BLaER1 (cell line): ENCODE measurements around the gene CEP162.
"Not testable (repeated sequence)": the region's sequence is repeated elsewhere in the genome, so short reads cannot be mapped to it uniquely, and the experiment has no call there.

ENCODE experiments used
- H3K27ac ChIP-seq: shearing (Covaris generic); formaldehyde crosslinking; 2 replicates; pipeline ENCODE4 v1.8.1; 2022
- H3K27me3 ChIP-seq: shearing (Covaris generic); formaldehyde crosslinking; 2 replicates; pipeline ENCODE4 v1.8.1; 2022
- H3K36me3 ChIP-seq: shearing (Covaris generic); formaldehyde crosslinking; 2 replicates; pipeline ENCODE4 v1.8.1; 2022
- H3K4me1 ChIP-seq: shearing (Covaris generic); formaldehyde crosslinking; 2 replicates; pipeline ENCODE4 v1.8.1; 2022
- H3K4me2 ChIP-seq: shearing (Covaris generic); formaldehyde crosslinking; 2 replicates; pipeline ENCODE4 v1.8.1; 2022
- H3K4me3 ChIP-seq: shearing (Covaris generic); formaldehyde crosslinking; 2 replicates; pipeline ENCODE4 v1.8.1; 2022
- H3K9ac ChIP-seq: shearing (Covaris generic); formaldehyde crosslinking; 2 replicates; pipeline ENCODE4 v1.8.1; 2022
- H3K9me3 ChIP-seq: shearing (Covaris generic); formaldehyde crosslinking; 2 replicates; pipeline ENCODE4 v1.8.1; 2022
- H4K20me1 ChIP-seq: shearing (Covaris generic); formaldehyde crosslinking; 2 replicates; pipeline ENCODE4 v1.8.1; 2022
- Cebpa-rat ChIP-seq: shearing (Covaris generic); IDR thresholded peaks from 2 replicates; pipeline ENCODE4 v1.8.1; 2022

Gene CEP162

DNA sequence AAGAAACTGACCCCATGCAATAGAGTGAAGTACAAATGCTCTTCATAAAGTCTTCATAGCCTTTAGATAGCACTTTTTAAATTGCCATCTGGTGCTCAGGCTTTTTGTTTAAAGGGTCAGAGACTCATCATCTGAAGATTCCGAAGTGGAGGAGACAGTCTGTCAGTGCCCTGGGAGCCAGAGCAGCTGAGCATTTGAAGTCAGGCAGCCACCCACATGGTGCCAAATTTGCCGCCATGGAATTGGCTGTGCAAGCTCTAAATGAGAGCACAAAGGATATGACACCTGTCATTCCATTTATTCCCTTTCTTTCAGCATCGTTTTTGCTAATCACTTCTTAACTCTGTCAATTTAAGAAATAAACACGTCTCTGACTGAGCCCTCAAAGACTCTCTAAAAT lies 32.8 kb upstream of the CEP162 start:
- no peak overlapping the region for H3K9ac ChIP-seq
- no peaks in the 10 kb centered on the region for H3K27me3 ChIP-seq
- H3K4me3 ChIP-seq: no peak overlapping the region
- H3K4me2 ChIP-seq: no peak overlapping the region
- no peaks in the 10 kb centered on the region for H4K20me1 ChIP-seq
- no peak overlapping the region for H3K27ac ChIP-seq
- no peak for TF ChIP-seq Cebpa-rat
- no peaks in the 10 kb centered on the region for H3K4me1 ChIP-seq
- no peaks in the 10 kb centered on the region for H3K9me3 ChIP-seq
- no peaks in the 10 kb centered on the region for H3K36me3 ChIP-seq

DNA sequence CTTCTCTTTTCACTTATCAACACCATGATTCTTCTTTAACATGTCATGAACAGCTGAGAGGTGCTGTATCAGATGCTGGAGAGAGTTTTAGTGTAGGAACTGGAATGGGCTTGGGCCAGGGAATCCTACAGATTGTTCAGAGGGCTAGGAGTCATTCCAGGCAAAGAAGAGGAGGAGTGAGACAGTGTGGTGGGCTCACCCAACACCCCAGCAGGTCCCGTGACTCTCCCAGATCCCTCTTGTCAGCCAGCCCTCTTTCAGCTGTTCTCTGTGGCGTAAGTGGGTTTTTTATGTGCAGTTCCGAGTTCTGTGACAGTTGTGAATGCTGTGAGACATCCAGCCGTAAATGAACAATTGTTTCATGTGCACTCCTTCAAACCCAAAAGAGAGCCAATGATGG lies 31.4 kb upstream of the CEP162 start:
- Histone ChIP-seq H3K4me2 (no peak overlapping the region), H4K20me1 (no peaks in the 10 kb centered on the region), H3K9me3 (no peaks in the 10 kb centered on the region), H3K9ac (no peak overlapping the region), H3K27ac (no peak overlapping the region), H3K27me3 (no peaks in the 10 kb centered on the region), H3K4me3 (no peak overlapping the region), H3K4me1 (no peaks in the 10 kb centered on the region), H3K36me3 (no peaks in the 10 kb centered on the region)
- TF ChIP-seq Cebpa-rat: no peak

DNA sequence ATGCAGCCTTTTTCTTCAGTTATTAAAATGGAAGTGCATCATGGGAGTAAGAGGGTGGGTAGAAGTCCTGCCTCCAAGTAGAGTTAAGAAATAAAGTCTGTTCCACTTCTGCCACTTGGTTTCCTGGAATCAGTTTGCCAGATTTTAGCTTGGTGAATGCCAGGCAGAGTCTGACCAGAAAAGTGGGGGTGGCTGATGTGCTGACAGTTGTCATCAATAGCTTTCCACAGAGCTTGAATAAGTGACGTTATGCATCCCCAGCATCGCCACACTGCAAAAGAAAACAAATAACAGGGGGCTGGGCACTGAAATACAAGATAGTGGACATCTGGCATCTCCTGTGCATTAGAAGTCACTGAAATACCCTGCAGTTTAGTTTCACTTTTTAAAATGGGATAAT lies 30.8 kb upstream of the CEP162 start:
- TF ChIP-seq Cebpa-rat: no peak
- Histone ChIP-seq H4K20me1 (no peaks in the 10 kb centered on the region), H3K9ac (no peak overlapping the region), H3K36me3 (no peaks in the 10 kb centered on the region), H3K4me1 (no peaks in the 10 kb centered on the region), H3K4me2 (no peak overlapping the region), H3K4me3 (no peak overlapping the region), H3K9me3 (no peaks in the 10 kb centered on the region), H3K27ac (no peak overlapping the region), H3K27me3 (no peaks in the 10 kb centered on the region)

DNA sequence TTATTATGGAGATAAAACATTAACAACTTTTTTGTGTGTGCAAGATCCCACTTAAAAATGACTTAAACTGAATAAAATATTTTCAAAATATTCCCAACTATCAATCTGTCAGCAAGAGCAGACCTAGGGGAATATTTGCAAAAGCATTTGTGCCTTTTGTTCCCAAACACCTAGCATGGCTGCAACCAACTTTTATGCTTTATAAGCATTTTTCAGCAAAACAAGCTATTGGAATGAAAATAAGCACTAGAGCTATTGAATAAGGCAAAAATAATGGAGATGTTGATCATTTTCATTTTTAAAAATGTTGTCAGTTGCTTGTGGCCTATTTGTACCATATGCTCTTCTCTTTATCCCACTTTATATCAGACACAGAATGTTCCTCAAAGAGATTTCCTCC lies 28.2 kb upstream of the CEP162 start:
- H3K4me1 ChIP-seq: no peaks in the 10 kb centered on the region
- no peak overlapping the region for H3K4me2 ChIP-seq
- no peaks in the 10 kb centered on the region for H3K27me3 ChIP-seq
- no peak overlapping the region for H3K9ac ChIP-seq
- no peak overlapping the region for H3K4me3 ChIP-seq
- no peak overlapping the region for H3K27ac ChIP-seq
- TF ChIP-seq Cebpa-rat: no peak
- no peaks in the 10 kb centered on the region for H3K9me3 ChIP-seq
- no peaks in the 10 kb centered on the region for H4K20me1 ChIP-seq
- H3K36me3 ChIP-seq: no peaks in the 10 kb centered on the region

DNA sequence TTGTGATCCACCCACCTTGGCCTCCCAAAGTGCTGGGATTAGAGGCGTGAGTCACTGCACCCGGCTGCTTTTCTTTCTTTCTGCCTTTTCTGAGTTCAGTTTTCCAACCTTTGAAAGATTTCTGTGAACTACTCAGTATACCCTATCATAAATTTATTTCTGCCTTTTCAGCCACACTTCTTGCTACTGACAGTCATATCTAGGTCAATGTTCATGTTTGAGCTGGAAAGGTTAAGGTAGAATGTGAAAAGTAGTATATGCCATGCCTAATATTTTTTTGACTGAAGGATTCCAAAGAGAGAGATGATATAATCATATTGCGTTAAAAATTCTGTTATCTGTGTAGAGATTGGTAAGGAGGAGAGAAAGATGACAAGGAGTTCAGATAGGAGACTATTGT lies 25.9 kb upstream of the CEP162 start:
- H3K4me1 ChIP-seq: no peaks in the 10 kb centered on the region
- H3K9me3 ChIP-seq: no peaks in the 10 kb centered on the region
- H3K9ac ChIP-seq: no peak overlapping the region
- H3K27me3 ChIP-seq: no peaks in the 10 kb centered on the region
- H4K20me1 ChIP-seq: no peaks in the 10 kb centered on the region
- H3K4me2 ChIP-seq: no peak overlapping the region
- no peak for TF ChIP-seq Cebpa-rat
- H3K36me3 ChIP-seq: no peaks in the 10 kb centered on the region
- no peak overlapping the region for H3K27ac ChIP-seq
- H3K4me3 ChIP-seq: no peak overlapping the region

- Histone ChIP-seq H3K27ac (no peak overlapping the region), H3K27me3 (no peaks in the 10 kb centered on the region), H3K4me2 (no peak overlapping the region), H3K4me1 (no peaks in the 10 kb centered on the region), H3K9me3 (no peaks in the 10 kb centered on the region), H3K4me3 (no peak overlapping the region), H3K36me3 (no peaks in the 10 kb centered on the region), H4K20me1 (no peaks in the 10 kb centered on the region), H3K9ac (no peak overlapping the region)
- TF ChIP-seq Cebpa-rat: no peak
These were observed 24.6 kb upstream of the CEP162 start for GRCh38 chr6:84251891-84252539.

- Histone ChIP-seq H3K9ac (no peak overlapping the region), H3K4me3 (no peak overlapping the region), H3K36me3 (no peaks in the 10 kb centered on the region), H3K9me3 (no peaks in the 10 kb centered on the region), H4K20me1 (no peaks in the 10 kb centered on the region), H3K4me1 (no peaks in the 10 kb centered on the region), H3K27ac (no peak overlapping the region), H3K27me3 (no peaks in the 10 kb centered on the region), H3K4me2 (no peak overlapping the region)
- TF ChIP-seq Cebpa-rat: no peak
These were observed 22.3 kb upstream of the CEP162 start for GRCh38 chr6:84249724-84250123.

DNA sequence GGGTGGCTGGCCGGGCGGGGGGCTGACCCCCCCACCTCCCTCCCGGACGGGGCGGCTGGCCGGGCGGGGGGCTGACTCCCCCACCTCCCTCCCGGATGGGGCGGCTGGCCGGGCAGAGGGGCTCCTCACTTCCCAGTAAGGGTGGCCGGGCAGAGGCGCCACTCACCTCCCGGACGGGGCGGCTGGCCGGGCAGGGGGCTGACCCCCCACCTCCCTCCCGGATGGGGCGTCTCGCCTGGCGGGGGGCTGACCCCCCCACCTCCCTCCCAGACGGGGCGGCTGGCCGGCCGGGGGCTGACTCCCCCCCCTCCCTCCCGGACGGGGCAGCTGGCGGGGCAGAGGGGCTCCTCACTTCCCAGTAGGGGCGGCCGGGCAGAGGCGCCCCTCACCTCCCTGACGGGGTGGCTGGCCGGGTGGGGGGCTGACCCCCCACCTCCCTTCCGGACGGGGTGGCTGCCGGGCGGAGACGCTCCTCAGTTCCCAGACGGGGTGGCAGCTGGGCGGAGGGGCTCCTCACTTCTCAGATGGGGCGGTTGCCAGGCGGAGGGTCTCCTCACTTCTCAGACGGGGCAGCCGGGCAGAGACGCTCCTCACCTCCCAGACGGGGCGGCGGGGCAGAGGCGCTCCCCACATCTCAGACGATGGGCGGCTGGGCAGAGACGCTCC lies 17.1 kb upstream of the CEP162 start:
- not testable (repeated sequence) for H3K4me2 ChIP-seq, H3K4me1 ChIP-seq, H3K9me3 ChIP-seq, H3K36me3 ChIP-seq, H3K27ac ChIP-seq, H4K20me1 ChIP-seq, H3K4me3 ChIP-seq, H3K27me3 ChIP-seq, H3K9ac ChIP-seq

DNA sequence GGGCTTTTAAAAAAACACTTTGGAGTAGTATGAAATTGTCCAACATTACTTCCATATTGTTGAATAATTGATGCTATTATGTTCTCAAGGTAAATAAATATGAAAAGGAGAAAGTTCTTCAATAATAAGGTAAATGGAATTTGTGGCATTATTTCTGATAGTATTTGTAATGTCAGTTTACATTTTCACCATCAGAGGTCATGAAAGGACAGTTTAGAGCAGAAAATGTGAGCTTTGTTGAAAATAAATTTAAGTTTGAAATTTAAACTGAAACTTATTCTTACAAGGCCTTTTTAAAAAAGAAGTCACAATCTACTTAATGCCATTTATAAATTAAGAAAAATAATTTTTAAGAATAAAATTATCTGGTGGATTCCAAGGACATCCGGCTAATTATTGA lies 15.8 kb upstream of the CEP162 start:
- H3K4me3 ChIP-seq: no peak overlapping the region
- H3K27me3 ChIP-seq: no peaks in the 10 kb centered on the region
- H3K9me3 ChIP-seq: no peaks in the 10 kb centered on the region
- H3K4me1 ChIP-seq: no peaks in the 10 kb centered on the region
- no peak overlapping the region for H3K27ac ChIP-seq
- H4K20me1 ChIP-seq: no peaks in the 10 kb centered on the region
- no peak for TF ChIP-seq Cebpa-rat
- H3K36me3 ChIP-seq: no peaks in the 10 kb centered on the region
- no peak overlapping the region for H3K4me2 ChIP-seq
- no peak overlapping the region for H3K9ac ChIP-seq

GRCh38 chr6:84242265-84242664 lies 14.8 kb upstream of the CEP162 start:
- no peak overlapping the region for H3K4me2 ChIP-seq

More at GRCh38 chr6:84242265-84242664, 14.8 kb upstream of the CEP162 start:
- Histone ChIP-seq H3K4me3 (no peak overlapping the region), H3K36me3 (no peaks in the 10 kb centered on the region), H3K9ac (no peak overlapping the region), H4K20me1 (no peaks in the 10 kb centered on the region), H3K4me1 (no peaks in the 10 kb centered on the region), H3K27ac (no peak overlapping the region), H3K27me3 (no peaks in the 10 kb centered on the region), H3K9me3 (no peaks in the 10 kb centered on the region)
- no peak for TF ChIP-seq Cebpa-rat
